A204.1 (cell line): ENCODE results near the gene PRKCE.

Experiments used
- FAIRE-seq: peaks from 2 replicates; lab custom pipeline; 2012; peaks lifted over from hg19 to GRCh38; lab: Jason Lieb, UNC

PRKCE gene

GRCh38 chr2:45994060-45994459 lies 342.6 kb downstream of the PRKCE start:
- no peak for FAIRE-seq

- FAIRE-seq = no peak
These were observed 349.2 kb downstream of the PRKCE start for GRCh38 chr2:46000660-46001059.

GRCh38 chr2:46001290-46001689 lies 349.8 kb downstream of the PRKCE start:
- FAIRE-seq = no peak

GRCh38 chr2:46001741-46002506 lies 350.4 kb downstream of the PRKCE start:
- FAIRE-seq = no peak

- FAIRE-seq = no peak
These were observed 351.0 kb downstream of the PRKCE start for GRCh38 chr2:46002507-46002883.

GRCh38 chr2:46002947-46003346 lies 351.5 kb downstream of the PRKCE start:
- FAIRE-seq = no peak

GRCh38 chr2:46003903-46004473 lies 352.5 kb downstream of the PRKCE start:
- no peak for FAIRE-seq

- no peak for FAIRE-seq
These were observed 355.1 kb downstream of the PRKCE start for GRCh38 chr2:46006473-46007025.

- FAIRE-seq = no peak
These were observed 355.9 kb downstream of the PRKCE start for GRCh38 chr2:46007412-46007811.

- FAIRE-seq = no peak
These were observed 356.8 kb downstream of the PRKCE start for GRCh38 chr2:46008091-46008870.

GRCh38 chr2:46009315-46009714 lies 357.8 kb downstream of the PRKCE start:
- FAIRE-seq = no peak

GRCh38 chr2:46009772-46010171 lies 358.3 kb downstream of the PRKCE start:
- no peak for FAIRE-seq

GRCh38 chr2:46010223-46010924 lies 358.9 kb downstream of the PRKCE start:
- no peak for FAIRE-seq

- peak; percentile 95 for FAIRE-seq
These were observed 359.5 kb downstream of the PRKCE start for GRCh38 chr2:46010925-46011490.

GRCh38 chr2:46012618-46013240 lies 361.3 kb downstream of the PRKCE start:
- no peak for FAIRE-seq

GRCh38 chr2:46013726-46014125 lies 362.3 kb downstream of the PRKCE start:
- FAIRE-seq = no peak

GRCh38 chr2:46014911-46015654 lies 363.6 kb downstream of the PRKCE start:
- FAIRE-seq = no peak

GRCh38 chr2:46015671-46016070 lies 364.2 kb downstream of the PRKCE start:
- no peak for FAIRE-seq

- no peak for FAIRE-seq
These were observed 364.6 kb downstream of the PRKCE start for GRCh38 chr2:46016091-46016490.

- no peak for FAIRE-seq
These were observed 367.5 kb downstream of the PRKCE start for GRCh38 chr2:46018773-46019591.
